H1 (cell line): Measurements from ENCODE around the gene ARFGEF3.

ENCODE experiments used
- CHD1 ChIP-seq: IDR thresholded peaks from 2 replicates; pipeline ENCODE4 v1.6.1; 2012; ENCODE audit warnings: low read depth, low read length, improper control_type of control experiment
- CREB1 ChIP-seq: IDR thresholded peaks from 2 replicates; pipeline ENCODE4 v1.6.1; 2012; ENCODE audit warnings: inconsistent platforms
- EZH2 ChIP-seq: fragments of 200-600 bp; sonication (generic); IDR thresholded peaks from 2 replicates; pipeline ENCODE4 v1.7.1; 2012; ENCODE audit warnings: low read depth, mild to moderate bottlenecking, moderate library complexity, low read length, inconsistent platforms; ENCODE audit not compliant: severe bottlenecking
- GABPA ChIP-seq: IDR thresholded peaks from 2 replicates; pipeline ENCODE4 v1.6.1; 2011; ENCODE audit warnings: mild to moderate bottlenecking, low read length, moderate library complexity, borderline replicate concordance; ENCODE audit not compliant: insufficient read depth
- HDAC6 ChIP-seq: IDR thresholded peaks from one replicate; pipeline ENCODE4 v1.7.1; 2012; ENCODE audit warnings: low read depth, mild to moderate bottlenecking, inconsistent platforms, low read length, moderate library complexity
- PHF8 ChIP-seq: fragments of 200-600 bp; sonication (generic); conservative IDR thresholded peaks from 2 replicates; pipeline ENCODE4 v1.7.1; 2012; ENCODE audit warnings: low read depth, mild to moderate bottlenecking, inconsistent platforms, low read length, moderate library complexity
- POLR2AphosphoS5 ChIP-seq: IDR thresholded peaks from 2 replicates; pipeline ENCODE4 v1.6.1; 2011; ENCODE audit warnings: low read depth, low read length
- TAF1 ChIP-seq: IDR thresholded peaks from 2 replicates; pipeline ENCODE4 v1.6.1; 2011; ENCODE audit warnings: mild to moderate bottlenecking, low read depth, low read length
- TBP ChIP-seq: IDR thresholded peaks from 2 replicates; pipeline ENCODE4 v1.6.1; 2011; ENCODE audit warnings: low read depth, low read length, improper control_type of control experiment
- TF ChIP-seq, protein P1 (sequence below): IDR thresholded peaks from 2 replicates; pipeline ENCODE4 v1.6.1; 2012; ENCODE audit warnings: inconsistent platforms
- TF ChIP-seq, protein P2 (sequence below), 3 experiments: IDR thresholded peaks; 1 replicate in 2 of 3; 2 replicates in 1 of 3; pipeline versions ENCODE4 v1.5.1 to v1.6.1; 2011; ENCODE audit warnings: low read length in 3 of 3, mild to moderate bottlenecking in 3 of 3, inconsistent platforms in 2 of 3, low read depth in 1 of 3, moderate library complexity in 1 of 3; ENCODE audit not compliant: insufficient read depth in 1 of 3; ENCODE audit errors: control extremely low read depth in 1 of 3

DNA sequence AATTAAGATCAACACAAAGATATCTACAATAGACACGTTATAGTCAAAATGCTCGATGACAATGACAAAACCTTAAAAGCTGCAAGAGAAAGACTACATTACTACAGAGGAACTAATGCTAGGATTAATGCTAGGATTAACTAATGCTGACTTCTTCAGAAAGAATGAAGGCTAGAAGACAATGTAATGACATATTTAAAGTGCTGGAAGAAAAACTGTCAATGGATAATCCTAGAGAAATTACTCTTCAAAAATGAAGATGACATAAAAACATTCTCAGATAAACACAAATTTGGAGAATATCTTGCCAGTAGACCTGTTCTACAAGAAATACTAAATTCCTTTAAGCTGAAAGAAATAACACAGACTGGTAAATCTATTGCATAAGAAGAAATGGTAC lies 140.8 kb downstream of the ARFGEF3 start:
- TF ChIP-seq TBP (no peak), HDAC6 (no peak), POLR2AphosphoS5 (no peak), GABPA (no peak), CHD1 (no peak), EZH2 (no peak), CREB1 (no peak), PHF8 (no peak), TAF1 (no peak)
- TF ChIP-seq, protein P1, sequence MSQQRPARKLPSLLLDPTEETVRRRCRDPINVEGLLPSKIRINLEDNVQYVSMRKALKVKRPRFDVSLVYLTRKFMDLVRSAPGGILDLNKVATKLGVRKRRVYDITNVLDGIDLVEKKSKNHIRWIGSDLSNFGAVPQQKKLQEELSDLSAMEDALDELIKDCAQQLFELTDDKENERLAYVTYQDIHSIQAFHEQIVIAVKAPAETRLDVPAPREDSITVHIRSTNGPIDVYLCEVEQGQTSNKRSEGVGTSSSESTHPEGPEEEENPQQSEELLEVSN: no peak
- TF ChIP-seq, protein P2, sequence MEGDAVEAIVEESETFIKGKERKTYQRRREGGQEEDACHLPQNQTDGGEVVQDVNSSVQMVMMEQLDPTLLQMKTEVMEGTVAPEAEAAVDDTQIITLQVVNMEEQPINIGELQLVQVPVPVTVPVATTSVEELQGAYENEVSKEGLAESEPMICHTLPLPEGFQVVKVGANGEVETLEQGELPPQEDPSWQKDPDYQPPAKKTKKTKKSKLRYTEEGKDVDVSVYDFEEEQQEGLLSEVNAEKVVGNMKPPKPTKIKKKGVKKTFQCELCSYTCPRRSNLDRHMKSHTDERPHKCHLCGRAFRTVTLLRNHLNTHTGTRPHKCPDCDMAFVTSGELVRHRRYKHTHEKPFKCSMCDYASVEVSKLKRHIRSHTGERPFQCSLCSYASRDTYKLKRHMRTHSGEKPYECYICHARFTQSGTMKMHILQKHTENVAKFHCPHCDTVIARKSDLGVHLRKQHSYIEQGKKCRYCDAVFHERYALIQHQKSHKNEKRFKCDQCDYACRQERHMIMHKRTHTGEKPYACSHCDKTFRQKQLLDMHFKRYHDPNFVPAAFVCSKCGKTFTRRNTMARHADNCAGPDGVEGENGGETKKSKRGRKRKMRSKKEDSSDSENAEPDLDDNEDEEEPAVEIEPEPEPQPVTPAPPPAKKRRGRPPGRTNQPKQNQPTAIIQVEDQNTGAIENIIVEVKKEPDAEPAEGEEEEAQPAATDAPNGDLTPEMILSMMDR (IDR thresholded peaks at IDR 0.05; ENCODE audit: control extremely low read depth in 1 of 3, insufficient read depth in 1 of 3, low read depth in 1 of 3, low read length in 3 of 3): no peak
